Measurements from ENCODE around the gene ATG9B. TPM values are rescaled to one million over a fixed set of nuclear protein-coding genes. Genes with fewer than 3 reads are reported as not detected.
A peak's percentile ranks its signal among the peaks of the same experiment; 100 is the strongest.

ATG9B gene
- total RNA-seq, 1 donor from 2014 or later: 0.38 TPM

GRCh38 chr7:150988230-150989226, 35.8 kb downstream of the ATG9B start:
- Histone ChIP-seq H3K36me3 (no peaks in the 10 kb centered on the region), H3K4me3 (peak overlapping the region; percentile 17), H3K27ac (peak overlapping the region; percentile 60), H3K4me1 (peaks cover 29% of the 10 kb centered on the region), H3K27me3 (ENCODE audit: low read depth) (no peaks in the 10 kb centered on the region), H3K9me3 (no peaks in the 10 kb centered on the region)
- DNase-seq (no peak), ATAC-seq (peak; percentile 59 to 69)
- intact Hi-C loops (cut with DNase I): no loop called here
- TF ChIP-seq, protein P1, sequence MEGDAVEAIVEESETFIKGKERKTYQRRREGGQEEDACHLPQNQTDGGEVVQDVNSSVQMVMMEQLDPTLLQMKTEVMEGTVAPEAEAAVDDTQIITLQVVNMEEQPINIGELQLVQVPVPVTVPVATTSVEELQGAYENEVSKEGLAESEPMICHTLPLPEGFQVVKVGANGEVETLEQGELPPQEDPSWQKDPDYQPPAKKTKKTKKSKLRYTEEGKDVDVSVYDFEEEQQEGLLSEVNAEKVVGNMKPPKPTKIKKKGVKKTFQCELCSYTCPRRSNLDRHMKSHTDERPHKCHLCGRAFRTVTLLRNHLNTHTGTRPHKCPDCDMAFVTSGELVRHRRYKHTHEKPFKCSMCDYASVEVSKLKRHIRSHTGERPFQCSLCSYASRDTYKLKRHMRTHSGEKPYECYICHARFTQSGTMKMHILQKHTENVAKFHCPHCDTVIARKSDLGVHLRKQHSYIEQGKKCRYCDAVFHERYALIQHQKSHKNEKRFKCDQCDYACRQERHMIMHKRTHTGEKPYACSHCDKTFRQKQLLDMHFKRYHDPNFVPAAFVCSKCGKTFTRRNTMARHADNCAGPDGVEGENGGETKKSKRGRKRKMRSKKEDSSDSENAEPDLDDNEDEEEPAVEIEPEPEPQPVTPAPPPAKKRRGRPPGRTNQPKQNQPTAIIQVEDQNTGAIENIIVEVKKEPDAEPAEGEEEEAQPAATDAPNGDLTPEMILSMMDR (IDR thresholded peaks at IDR 0.05): peak; percentile 89

GRCh38 chr7:150986556-150986955, 37.7 kb downstream of the ATG9B start:
- ATAC-seq (no peak), DNase-seq (no peak)
- H3K4me1 ChIP-seq: peaks cover 24% of the 10 kb centered on the region
- intact Hi-C loops (cut with DNase I): no loop called here
- H3K9me3 ChIP-seq: no peaks in the 10 kb centered on the region
- H3K4me3 ChIP-seq: no peak overlapping the region
- TF ChIP-seq, protein P1 (IDR thresholded peaks at IDR 0.05): no peak
- peaks cover 10% of the 10 kb centered on the region for H3K27me3 ChIP-seq (ENCODE audit: low read depth)
- H3K36me3 ChIP-seq: no peaks in the 10 kb centered on the region
- no peak overlapping the region for H3K27ac ChIP-seq

DNA sequence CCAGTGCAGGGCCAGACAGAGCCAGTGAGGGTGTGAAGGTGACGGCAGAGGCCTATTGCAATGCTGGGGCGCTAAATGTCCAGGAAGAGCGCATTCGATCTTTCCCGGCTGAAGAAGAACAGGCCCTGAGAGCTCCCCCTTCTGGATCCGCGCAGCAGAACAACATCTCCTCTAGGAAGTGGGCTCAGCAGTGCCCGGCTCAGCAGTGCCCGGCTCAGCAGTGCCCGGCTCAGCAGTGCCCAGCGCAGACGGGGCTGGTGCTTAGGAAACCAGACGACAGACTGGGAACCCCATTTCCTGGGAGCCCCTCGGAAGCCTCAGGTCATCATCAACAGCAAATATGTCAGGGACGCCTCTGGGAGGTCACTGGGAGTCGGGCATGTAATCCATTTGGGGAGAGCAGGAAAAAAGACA, 38.2 kb downstream of the ATG9B start:
- Histone ChIP-seq H3K9me3 (no peaks in the 10 kb centered on the region), H3K4me1 (peaks cover 24% of the 10 kb centered on the region), H3K4me3 (no peak overlapping the region), H3K27ac (no peak overlapping the region), H3K36me3 (no peaks in the 10 kb centered on the region), H3K27me3 (ENCODE audit: low read depth) (peaks cover 14% of the 10 kb centered on the region)
- no peak for DNase-seq
- ATAC-seq: peak; percentile 62 to 71
- TF ChIP-seq, protein P1 (IDR thresholded peaks at IDR 0.05): peak; percentile 70
- intact Hi-C loops (cut with DNase I): no loop called here

DNA sequence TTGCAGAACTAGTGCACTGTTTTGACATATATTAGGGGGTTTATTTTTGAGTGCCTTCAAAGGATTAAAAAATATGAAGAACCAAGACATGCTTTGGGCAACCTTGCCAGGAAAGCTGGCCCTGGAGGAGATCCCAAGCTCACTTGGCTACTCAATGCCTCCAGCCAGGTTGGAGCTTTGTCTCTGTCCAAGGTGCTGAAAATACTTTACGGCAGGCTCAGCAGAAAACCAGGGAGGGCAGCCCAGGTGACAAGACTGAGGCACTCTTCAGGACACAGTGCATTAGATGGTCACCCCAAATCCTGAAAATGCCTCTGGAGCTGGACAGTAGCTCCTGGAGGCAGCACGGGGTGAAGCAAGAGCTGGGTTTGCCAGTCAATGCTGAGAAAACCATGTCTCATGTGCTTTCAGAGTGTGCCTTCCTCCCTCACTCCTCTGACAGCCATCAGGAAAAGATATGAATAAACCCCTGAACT, 40.4 kb downstream of the ATG9B start:
- Histone ChIP-seq H3K9me3 (no peaks in the 10 kb centered on the region), H3K4me3 (no peak overlapping the region), H3K4me1 (peaks cover 11% of the 10 kb centered on the region), H3K27me3 (ENCODE audit: low read depth) (peaks cover 36% of the 10 kb centered on the region), H3K36me3 (no peaks in the 10 kb centered on the region), H3K27ac (no peak overlapping the region)
- DNase-seq: no peak
- intact Hi-C loops (cut with DNase I): no loop called here
- ATAC-seq: no peak
- TF ChIP-seq, protein P1 (IDR thresholded peaks at IDR 0.05): no peak

DNA sequence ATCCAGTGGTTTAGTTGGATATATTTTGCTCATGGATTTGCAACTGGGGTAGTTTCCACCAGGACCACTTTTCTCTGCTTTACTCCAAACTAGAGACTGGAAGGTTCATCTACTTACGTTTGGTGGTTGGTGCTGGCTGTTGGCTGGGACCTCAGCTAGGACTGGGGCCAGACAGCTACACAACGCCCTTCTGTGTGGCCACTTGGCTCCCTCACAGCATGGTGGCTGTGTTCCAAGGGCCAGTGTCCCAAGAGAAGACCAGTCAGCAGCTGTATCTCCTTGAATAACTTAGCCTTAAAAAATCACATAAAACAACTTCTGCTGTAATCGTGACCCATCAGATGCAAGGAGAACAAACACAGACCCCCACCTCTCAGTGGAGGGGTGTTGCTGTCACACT, 41.9 kb downstream of the ATG9B start:
- Histone ChIP-seq H3K4me3 (no peak overlapping the region), H3K9me3 (no peaks in the 10 kb centered on the region), H3K36me3 (no peaks in the 10 kb centered on the region), H3K4me1 (no peaks in the 10 kb centered on the region), H3K27ac (no peak overlapping the region), H3K27me3 (ENCODE audit: low read depth) (peaks cover 47% of the 10 kb centered on the region)
- TF ChIP-seq, protein P1 (IDR thresholded peaks at IDR 0.05): no peak
- ATAC-seq: no peak
- no peak for DNase-seq
- intact Hi-C loops (cut with DNase I): no loop called here

Measured in lower lobe of right lung (tissue), 2 donors.